Measurements from ENCODE around the gene TNPO1. TPM values are rescaled to one million over a fixed set of nuclear protein-coding genes. Genes with fewer than 3 reads are reported as not detected.

The TNPO1 gene
- total and polyA plus RNA-seq, 2 of the 13 experiments (the other 11 are each of a cell fraction or from before 2014, with no cell fraction given), result 26.7 to 123 TPM

DNA sequence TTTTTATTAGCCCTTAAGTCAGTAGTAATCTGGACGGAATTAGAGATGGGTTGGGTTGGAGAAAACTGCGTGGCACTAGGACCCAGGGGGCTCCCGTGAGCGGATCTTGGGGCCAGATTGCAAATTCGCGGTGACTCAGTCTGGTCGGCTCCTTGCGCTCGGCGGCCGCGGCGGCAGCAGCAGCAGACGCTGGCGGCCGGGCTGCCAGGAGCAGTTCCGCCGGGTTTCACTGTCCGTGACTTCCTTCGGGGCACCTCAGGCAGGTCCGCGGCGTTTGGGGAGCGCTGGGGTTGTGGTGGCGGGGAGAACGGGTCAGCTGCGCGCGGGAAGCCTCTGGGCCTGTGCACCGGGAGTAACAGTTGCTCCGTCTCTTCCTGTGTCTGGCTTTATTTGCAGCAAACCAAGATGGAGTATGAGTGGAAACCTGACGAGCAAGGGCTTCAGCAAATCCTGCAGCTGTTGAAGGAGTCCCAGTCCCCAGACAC lies 31.6 kb downstream of the TNPO1 start (continued):
- TF ChIP-seq ZBTB25 (CRISPR knock-in tag; IDR thresholded peaks at IDR 0.05) (peak; percentile 54; the same call in 1 of the 2 replicates), PAF1 (CRISPR knock-in tag; IDR thresholded peaks at IDR 0.05) (no peak), GFI1 (CRISPR knock-in tag; IDR thresholded peaks at IDR 0.05; ENCODE audit: borderline replicate concordance) (no peak), SOX13 (IDR thresholded peaks at IDR 0.05) (no peak), SOX13 (CRISPR knock-in tag; conservative IDR thresholded peaks at IDR 0.05 in 1 of 2, IDR thresholded peaks at IDR 0.05 in 1 of 2) (peak in 1 of 2 experiments; percentile 48; a peak in 1 of 4 replicates), ATF7-NPFF (CRISPR knock-in tag; IDR thresholded peaks at IDR 0.05; ENCODE audit: low read depth) (peak; percentile 51; the same call in 1 of the 2 replicates), TFE3 (CRISPR knock-in tag; IDR thresholded peaks at IDR 0.05) (peak; percentile 64), XRCC5 (optimal IDR thresholded peaks at IDR 0.05; ENCODE audit: low read length) (peak; percentile 80), ZNF841 (CRISPR knock-in tag; IDR thresholded peaks at IDR 0.05; ENCODE audit: borderline replicate concordance) (no peak), REL (CRISPR knock-in tag; conservative IDR thresholded peaks at IDR 0.05) (no peak), CEBPB (IDR thresholded peaks at IDR 0.05; ENCODE audit: borderline replicate concordance, low read depth, low read length) (peak; percentile 40; the same call in 1 of the 2 replicates), ERF (CRISPR knock-in tag; IDR thresholded peaks at IDR 0.05) (peak; percentile 77; the same call in 1 of the 2 replicates), MBD4 (IDR thresholded peaks at IDR 0.05; ENCODE audit: borderline replicate concordance, low read length) (no peak), NFKB2 (CRISPR knock-in tag; IDR thresholded peaks at IDR 0.05; ENCODE audit: borderline replicate concordance) (peak; percentile 75; the same call in 1 of the 2 replicates), RXRB (CRISPR knock-in tag; IDR thresholded peaks at IDR 0.05; ENCODE audit: borderline replicate concordance) (peak; percentile 51), HBP1 (CRISPR knock-in tag; IDR thresholded peaks at IDR 0.05; ENCODE audit: low read depth) (no peak)
- TF ChIP-seq, protein P1, sequence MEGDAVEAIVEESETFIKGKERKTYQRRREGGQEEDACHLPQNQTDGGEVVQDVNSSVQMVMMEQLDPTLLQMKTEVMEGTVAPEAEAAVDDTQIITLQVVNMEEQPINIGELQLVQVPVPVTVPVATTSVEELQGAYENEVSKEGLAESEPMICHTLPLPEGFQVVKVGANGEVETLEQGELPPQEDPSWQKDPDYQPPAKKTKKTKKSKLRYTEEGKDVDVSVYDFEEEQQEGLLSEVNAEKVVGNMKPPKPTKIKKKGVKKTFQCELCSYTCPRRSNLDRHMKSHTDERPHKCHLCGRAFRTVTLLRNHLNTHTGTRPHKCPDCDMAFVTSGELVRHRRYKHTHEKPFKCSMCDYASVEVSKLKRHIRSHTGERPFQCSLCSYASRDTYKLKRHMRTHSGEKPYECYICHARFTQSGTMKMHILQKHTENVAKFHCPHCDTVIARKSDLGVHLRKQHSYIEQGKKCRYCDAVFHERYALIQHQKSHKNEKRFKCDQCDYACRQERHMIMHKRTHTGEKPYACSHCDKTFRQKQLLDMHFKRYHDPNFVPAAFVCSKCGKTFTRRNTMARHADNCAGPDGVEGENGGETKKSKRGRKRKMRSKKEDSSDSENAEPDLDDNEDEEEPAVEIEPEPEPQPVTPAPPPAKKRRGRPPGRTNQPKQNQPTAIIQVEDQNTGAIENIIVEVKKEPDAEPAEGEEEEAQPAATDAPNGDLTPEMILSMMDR (CRISPR knock-in tag; IDR thresholded peaks at IDR 0.05), result no peak
- TF ChIP-seq, protein P2, sequence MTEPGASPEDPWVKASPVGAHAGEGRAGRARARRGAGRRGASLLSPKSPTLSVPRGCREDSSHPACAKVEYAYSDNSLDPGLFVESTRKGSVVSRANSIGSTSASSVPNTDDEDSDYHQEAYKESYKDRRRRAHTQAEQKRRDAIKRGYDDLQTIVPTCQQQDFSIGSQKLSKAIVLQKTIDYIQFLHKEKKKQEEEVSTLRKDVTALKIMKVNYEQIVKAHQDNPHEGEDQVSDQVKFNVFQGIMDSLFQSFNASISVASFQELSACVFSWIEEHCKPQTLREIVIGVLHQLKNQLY (CRISPR knock-in tag; IDR thresholded peaks at IDR 0.05), result no peak
- TF ChIP-seq, protein P3, sequence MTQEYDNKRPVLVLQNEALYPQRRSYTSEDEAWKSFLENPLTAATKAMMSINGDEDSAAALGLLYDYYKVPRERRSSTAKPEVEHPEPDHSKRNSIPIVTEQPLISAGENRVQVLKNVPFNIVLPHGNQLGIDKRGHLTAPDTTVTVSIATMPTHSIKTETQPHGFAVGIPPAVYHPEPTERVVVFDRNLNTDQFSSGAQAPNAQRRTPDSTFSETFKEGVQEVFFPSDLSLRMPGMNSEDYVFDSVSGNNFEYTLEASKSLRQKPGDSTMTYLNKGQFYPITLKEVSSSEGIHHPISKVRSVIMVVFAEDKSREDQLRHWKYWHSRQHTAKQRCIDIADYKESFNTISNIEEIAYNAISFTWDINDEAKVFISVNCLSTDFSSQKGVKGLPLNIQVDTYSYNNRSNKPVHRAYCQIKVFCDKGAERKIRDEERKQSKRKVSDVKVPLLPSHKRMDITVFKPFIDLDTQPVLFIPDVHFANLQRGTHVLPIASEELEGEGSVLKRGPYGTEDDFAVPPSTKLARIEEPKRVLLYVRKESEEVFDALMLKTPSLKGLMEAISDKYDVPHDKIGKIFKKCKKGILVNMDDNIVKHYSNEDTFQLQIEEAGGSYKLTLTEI (CRISPR knock-in tag; conservative IDR thresholded peaks at IDR 0.05), result no peak
- TF ChIP-seq, protein P4, sequence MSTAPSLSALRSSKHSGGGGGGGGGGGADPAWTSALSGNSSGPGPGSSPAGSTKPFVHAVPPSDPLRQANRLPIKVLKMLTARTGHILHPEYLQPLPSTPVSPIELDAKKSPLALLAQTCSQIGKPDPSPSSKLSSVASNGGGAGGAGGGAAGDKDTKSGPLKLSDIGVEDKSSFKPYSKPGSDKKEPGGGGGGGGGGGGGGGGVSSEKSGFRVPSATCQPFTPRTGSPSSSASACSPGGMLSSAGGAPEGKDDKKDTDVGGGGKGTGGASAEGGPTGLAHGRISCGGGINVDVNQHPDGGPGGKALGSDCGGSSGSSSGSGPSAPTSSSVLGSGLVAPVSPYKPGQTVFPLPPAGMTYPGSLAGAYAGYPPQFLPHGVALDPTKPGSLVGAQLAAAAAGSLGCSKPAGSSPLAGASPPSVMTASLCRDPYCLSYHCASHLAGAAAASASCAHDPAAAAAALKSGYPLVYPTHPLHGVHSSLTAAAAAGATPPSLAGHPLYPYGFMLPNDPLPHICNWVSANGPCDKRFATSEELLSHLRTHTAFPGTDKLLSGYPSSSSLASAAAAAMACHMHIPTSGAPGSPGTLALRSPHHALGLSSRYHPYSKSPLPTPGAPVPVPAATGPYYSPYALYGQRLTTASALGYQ (CRISPR knock-in tag; IDR thresholded peaks at IDR 0.05), result no peak
